ENCODE data around the gene ACTBL2. TPM values are rescaled to one million over a fixed set of nuclear protein-coding genes. Genes with fewer than 3 reads are reported as not detected.

Gene ACTBL2
- total and polyA plus RNA-seq, 2 donors (not counting 1 experiment from before 2014, with no cell fraction given), result 0.03 TPM; not detected in 1

DNA sequence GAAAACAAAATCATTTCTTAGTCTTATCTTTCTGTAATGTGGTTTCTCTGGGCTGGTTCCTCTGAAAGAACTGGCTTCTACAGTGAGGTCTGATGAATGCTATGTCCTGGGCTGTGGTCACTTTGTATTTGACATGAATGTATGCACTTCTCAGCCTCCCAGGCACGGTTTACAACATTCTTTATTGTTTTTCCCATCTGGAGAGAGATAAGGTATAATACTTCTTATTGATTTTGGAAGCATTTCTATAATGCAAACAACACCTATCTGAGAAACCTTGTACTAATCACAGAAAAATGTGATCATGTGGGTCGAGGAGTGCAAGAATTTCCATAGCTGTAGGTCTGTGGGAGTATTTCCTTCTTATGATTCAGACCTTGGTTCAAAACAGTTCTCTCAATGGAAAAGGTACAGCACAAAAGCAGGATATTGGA lies 46.9 kb downstream of the ACTBL2 start:
- no peak overlapping the region for H3K9ac ChIP-seq (ENCODE audit: insufficient read depth, low read length)
- H3K4me2 ChIP-seq (ENCODE audit: extremely low read depth, insufficient read depth, low read length), result no peak overlapping the region
- no peaks in the 10 kb centered on the region for H4K20me1 ChIP-seq (ENCODE audit: control insufficient read depth, extremely low read depth, insufficient read depth, low read length)
- H3K36me3 ChIP-seq (ENCODE audit: control insufficient read depth, insufficient read depth, low read length), result no peaks in the 10 kb centered on the region
- no peaks in the 10 kb centered on the region for H3K9me3 ChIP-seq (ENCODE audit: control insufficient read depth, insufficient read depth, low read depth, low read length)
- H3K79me2 ChIP-seq (ENCODE audit: control insufficient read depth, insufficient read depth, low read length), result no peaks in the 10 kb centered on the region
- peak; percentile 84 to 100 for DNase-seq (ENCODE audit: low read depth in 2 of 2)
- peaks cover 8% of the 10 kb centered on the region for H3K4me1 ChIP-seq (ENCODE audit: control insufficient read depth, extremely low read depth, insufficient read depth, low read length)
- TF ChIP-seq EZH2 (IDR thresholded peaks at IDR 0.05; ENCODE audit: low read length, missing control alignments), result no peak
- TF ChIP-seq, protein P1, sequence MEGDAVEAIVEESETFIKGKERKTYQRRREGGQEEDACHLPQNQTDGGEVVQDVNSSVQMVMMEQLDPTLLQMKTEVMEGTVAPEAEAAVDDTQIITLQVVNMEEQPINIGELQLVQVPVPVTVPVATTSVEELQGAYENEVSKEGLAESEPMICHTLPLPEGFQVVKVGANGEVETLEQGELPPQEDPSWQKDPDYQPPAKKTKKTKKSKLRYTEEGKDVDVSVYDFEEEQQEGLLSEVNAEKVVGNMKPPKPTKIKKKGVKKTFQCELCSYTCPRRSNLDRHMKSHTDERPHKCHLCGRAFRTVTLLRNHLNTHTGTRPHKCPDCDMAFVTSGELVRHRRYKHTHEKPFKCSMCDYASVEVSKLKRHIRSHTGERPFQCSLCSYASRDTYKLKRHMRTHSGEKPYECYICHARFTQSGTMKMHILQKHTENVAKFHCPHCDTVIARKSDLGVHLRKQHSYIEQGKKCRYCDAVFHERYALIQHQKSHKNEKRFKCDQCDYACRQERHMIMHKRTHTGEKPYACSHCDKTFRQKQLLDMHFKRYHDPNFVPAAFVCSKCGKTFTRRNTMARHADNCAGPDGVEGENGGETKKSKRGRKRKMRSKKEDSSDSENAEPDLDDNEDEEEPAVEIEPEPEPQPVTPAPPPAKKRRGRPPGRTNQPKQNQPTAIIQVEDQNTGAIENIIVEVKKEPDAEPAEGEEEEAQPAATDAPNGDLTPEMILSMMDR (conservative IDR thresholded peaks at IDR 0.05 in 1 of 2, IDR thresholded peaks at IDR 0.05 in 1 of 2; ENCODE audit: low read depth in 1 of 2, low read length in 2 of 2), result no peak
- no peaks in the 10 kb centered on the region for H3K27me3 ChIP-seq (ENCODE audit: control insufficient read depth, insufficient read depth, low read length)
- H3K27ac ChIP-seq (ENCODE audit: insufficient read depth, low read length), result no peak overlapping the region
- no peak overlapping the region for H3K4me3 ChIP-seq (replicated peaks in 1 of 4; ENCODE audit: control extremely low read depth in 1 of 4, insufficient read depth in 1 of 4, low read depth in 3 of 4, low read length in 4 of 4)
- no peak overlapping the region for H2AFZ ChIP-seq (ENCODE audit: low read length)

GRCh38 chr5:57434683-57435082 lies 47.9 kb downstream of the ACTBL2 start:
- Histone ChIP-seq H3K4me3 (replicated peaks in 1 of 4; ENCODE audit: control extremely low read depth in 1 of 4, insufficient read depth in 1 of 4, low read depth in 3 of 4, low read length in 4 of 4) (no peak overlapping the region), H3K79me2 (ENCODE audit: control insufficient read depth, insufficient read depth, low read length) (no peaks in the 10 kb centered on the region), H3K9ac (ENCODE audit: insufficient read depth, low read length) (no peak overlapping the region), H3K4me1 (ENCODE audit: control insufficient read depth, extremely low read depth, insufficient read depth, low read length) (peaks cover 8% of the 10 kb centered on the region), H4K20me1 (ENCODE audit: control insufficient read depth, extremely low read depth, insufficient read depth, low read length) (no peaks in the 10 kb centered on the region), H3K9me3 (ENCODE audit: control insufficient read depth, insufficient read depth, low read depth, low read length) (no peaks in the 10 kb centered on the region), H3K36me3 (ENCODE audit: control insufficient read depth, insufficient read depth, low read length) (no peaks in the 10 kb centered on the region), H3K4me2 (ENCODE audit: extremely low read depth, insufficient read depth, low read length) (no peak overlapping the region), H3K27ac (ENCODE audit: insufficient read depth, low read length) (no peak overlapping the region), H3K27me3 (ENCODE audit: control insufficient read depth, insufficient read depth, low read length) (no peaks in the 10 kb centered on the region), H2AFZ (ENCODE audit: low read length) (no peak overlapping the region)
- no peak for TF ChIP-seq EZH2 (IDR thresholded peaks at IDR 0.05; ENCODE audit: low read length, missing control alignments)
- TF ChIP-seq, protein P1 (conservative IDR thresholded peaks at IDR 0.05 in 1 of 2, IDR thresholded peaks at IDR 0.05 in 1 of 2; ENCODE audit: low read depth in 1 of 2, low read length in 2 of 2), result no peak
- no peak for DNase-seq (ENCODE audit: low read depth in 2 of 2)

DNA sequence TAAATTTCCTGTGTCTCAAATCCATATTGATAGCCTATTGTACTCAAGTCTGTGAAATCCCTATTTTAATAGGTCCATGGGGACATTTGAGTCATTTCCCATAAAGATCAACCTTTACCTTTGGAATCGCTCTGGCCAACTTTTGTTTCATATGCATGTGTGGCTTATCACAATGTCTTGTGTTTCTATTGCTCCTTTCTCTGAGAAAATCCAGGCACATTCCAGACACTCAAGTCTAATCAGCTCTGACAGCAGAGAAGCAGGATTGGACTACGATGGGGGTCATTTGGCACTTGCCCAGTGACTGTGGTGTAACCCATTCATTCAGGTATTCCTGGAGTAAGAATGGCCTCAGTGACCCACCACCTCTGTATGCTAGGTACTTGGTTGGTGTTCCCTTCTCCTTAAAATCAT lies 48.4 kb downstream of the ACTBL2 start:
- peak in 1 of 2 donors; percentile 81 for DNase-seq (ENCODE audit: low read depth in 2 of 2)
- Histone ChIP-seq H3K4me2 (ENCODE audit: extremely low read depth, insufficient read depth, low read length) (no peak overlapping the region), H2AFZ (ENCODE audit: low read length) (no peak overlapping the region), H3K36me3 (ENCODE audit: control insufficient read depth, insufficient read depth, low read length) (no peaks in the 10 kb centered on the region), H3K9me3 (ENCODE audit: control insufficient read depth, insufficient read depth, low read depth, low read length) (no peaks in the 10 kb centered on the region), H3K4me1 (ENCODE audit: control insufficient read depth, extremely low read depth, insufficient read depth, low read length) (peaks cover 8% of the 10 kb centered on the region), H3K27ac (ENCODE audit: insufficient read depth, low read length) (no peak overlapping the region), H3K27me3 (ENCODE audit: control insufficient read depth, insufficient read depth, low read length) (no peaks in the 10 kb centered on the region), H3K79me2 (ENCODE audit: control insufficient read depth, insufficient read depth, low read length) (no peaks in the 10 kb centered on the region), H3K9ac (ENCODE audit: insufficient read depth, low read length) (no peak overlapping the region), H4K20me1 (ENCODE audit: control insufficient read depth, extremely low read depth, insufficient read depth, low read length) (no peaks in the 10 kb centered on the region), H3K4me3 (replicated peaks in 1 of 4; ENCODE audit: control extremely low read depth in 1 of 4, insufficient read depth in 1 of 4, low read depth in 3 of 4, low read length in 4 of 4) (no peak overlapping the region)
- TF ChIP-seq, protein P1 (conservative IDR thresholded peaks at IDR 0.05 in 1 of 2, IDR thresholded peaks at IDR 0.05 in 1 of 2; ENCODE audit: low read depth in 1 of 2, low read length in 2 of 2), result no peak

Data from fibroblast of lung (primary cell).